ENCODE data around the gene MMP27.
A peak's percentile ranks its signal among the peaks of the same experiment; 100 is the strongest.
"Not testable (repeated sequence)": the region's sequence is repeated elsewhere in the genome, so short reads cannot be mapped to it uniquely, and the experiment has no call there.

Gene MMP27

DNA sequence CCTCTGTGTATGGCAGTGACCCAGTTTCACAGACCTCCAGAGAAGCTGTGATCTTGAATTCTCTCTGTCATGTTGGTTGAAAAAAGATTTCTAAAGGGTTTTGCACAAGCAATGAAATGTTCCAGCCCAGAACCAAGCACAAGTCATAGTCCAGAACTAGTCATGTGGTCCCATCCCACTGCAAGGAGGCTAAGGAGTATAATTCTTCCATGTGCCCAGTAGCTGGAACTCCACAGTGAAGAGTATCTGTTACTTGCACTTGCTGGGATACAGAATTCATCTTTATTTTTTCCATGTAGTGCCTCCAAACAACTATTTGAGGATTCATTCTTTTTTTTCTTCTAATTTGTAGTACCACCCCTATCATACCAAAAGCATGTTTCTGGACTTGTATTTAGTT is 29.1 kb upstream of the MMP27 start:
- Histone ChIP-seq H3K36me3 (no peaks in the 10 kb centered on the region), H3K4me1 (no peaks in the 10 kb centered on the region), H3K27me3 (peaks cover 0 to 2% of the 10 kb centered on the region in 2 donors), H3K9me3 (no peaks in the 10 kb centered on the region), H3K27ac (no peak overlapping the region), H3K4me3 (no peak overlapping the region)
- intact Hi-C loops (cut with DNase I; ENCODE audit: low total_unique reads) = no loop called here
- TF ChIP-seq, protein P1, sequence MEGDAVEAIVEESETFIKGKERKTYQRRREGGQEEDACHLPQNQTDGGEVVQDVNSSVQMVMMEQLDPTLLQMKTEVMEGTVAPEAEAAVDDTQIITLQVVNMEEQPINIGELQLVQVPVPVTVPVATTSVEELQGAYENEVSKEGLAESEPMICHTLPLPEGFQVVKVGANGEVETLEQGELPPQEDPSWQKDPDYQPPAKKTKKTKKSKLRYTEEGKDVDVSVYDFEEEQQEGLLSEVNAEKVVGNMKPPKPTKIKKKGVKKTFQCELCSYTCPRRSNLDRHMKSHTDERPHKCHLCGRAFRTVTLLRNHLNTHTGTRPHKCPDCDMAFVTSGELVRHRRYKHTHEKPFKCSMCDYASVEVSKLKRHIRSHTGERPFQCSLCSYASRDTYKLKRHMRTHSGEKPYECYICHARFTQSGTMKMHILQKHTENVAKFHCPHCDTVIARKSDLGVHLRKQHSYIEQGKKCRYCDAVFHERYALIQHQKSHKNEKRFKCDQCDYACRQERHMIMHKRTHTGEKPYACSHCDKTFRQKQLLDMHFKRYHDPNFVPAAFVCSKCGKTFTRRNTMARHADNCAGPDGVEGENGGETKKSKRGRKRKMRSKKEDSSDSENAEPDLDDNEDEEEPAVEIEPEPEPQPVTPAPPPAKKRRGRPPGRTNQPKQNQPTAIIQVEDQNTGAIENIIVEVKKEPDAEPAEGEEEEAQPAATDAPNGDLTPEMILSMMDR (IDR thresholded peaks at IDR 0.05) = no peak
- DNase-seq = no peak

DNA sequence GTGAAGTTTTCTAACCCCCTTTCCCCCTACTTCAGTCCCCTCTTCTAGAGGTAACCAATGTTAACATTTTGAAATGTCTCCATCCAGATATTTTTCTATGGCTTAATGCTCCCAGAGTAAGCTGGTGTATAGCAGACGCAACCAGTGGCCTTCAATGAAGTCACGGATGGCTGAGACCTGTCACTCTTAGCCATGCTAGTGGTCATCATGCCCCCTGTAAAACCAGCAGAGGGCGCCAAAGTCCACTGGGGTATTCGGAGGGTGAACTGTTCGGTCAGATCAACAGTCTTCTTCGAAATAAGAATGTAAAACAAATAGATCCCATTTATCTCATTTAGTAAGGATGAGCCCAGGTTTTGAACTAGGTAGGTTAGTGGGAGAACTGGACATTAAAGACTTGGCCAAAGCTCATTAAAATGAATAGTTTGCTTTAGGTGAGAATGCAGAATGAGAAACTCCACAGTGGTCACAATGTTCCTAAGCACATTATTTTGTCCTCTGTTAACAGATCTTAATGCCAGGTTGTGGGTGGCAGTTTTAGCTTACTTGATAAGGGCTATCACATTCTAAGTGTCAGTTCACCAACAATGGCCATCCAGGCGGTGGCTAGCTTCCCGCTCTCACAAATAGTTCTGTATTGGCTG is 27.8 kb upstream of the MMP27 start:
- DNase-seq = peak in 1 of 2 donors; percentile 26
- TF ChIP-seq, protein P1 (IDR thresholded peaks at IDR 0.05) = peak in 1 of 2 experiments; percentile 16
- intact Hi-C loops (cut with DNase I; ENCODE audit: low total_unique reads) = no loop called here

DNA sequence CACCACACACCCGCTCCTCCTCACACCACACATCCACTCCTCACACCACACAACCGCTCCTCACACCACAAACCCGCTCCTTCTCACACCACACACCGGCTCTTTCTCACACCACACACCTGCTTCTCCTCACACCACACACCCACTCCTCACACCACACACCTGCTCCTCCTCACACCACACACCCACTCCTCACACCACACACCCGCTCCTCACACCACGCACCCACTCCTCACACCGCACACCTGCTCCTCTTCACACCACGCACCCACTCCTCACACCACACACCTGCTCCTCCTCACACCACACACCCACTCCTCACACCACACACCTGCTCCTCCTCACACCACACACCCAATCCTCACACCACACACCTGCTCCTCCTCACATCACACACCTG is 25.4 kb upstream of the MMP27 start:
- intact Hi-C loops (cut with DNase I; ENCODE audit: low total_unique reads); H3K4me3 ChIP-seq; H3K36me3 ChIP-seq; H3K9me3 ChIP-seq; H3K27me3 ChIP-seq; H3K27ac ChIP-seq; H3K4me1 ChIP-seq; DNase-seq: not testable (repeated sequence)

More for the DNA sequence above, 27.8 kb upstream of the MMP27 start:
- Histone ChIP-seq H3K27ac (no peak overlapping the region), H3K4me1 (no peaks in the 10 kb centered on the region), H3K4me3 (no peak overlapping the region), H3K27me3 (peaks cover 0 to 2% of the 10 kb centered on the region in 2 donors), H3K36me3 (no peaks in the 10 kb centered on the region), H3K9me3 (no peaks in the 10 kb centered on the region)

DNA sequence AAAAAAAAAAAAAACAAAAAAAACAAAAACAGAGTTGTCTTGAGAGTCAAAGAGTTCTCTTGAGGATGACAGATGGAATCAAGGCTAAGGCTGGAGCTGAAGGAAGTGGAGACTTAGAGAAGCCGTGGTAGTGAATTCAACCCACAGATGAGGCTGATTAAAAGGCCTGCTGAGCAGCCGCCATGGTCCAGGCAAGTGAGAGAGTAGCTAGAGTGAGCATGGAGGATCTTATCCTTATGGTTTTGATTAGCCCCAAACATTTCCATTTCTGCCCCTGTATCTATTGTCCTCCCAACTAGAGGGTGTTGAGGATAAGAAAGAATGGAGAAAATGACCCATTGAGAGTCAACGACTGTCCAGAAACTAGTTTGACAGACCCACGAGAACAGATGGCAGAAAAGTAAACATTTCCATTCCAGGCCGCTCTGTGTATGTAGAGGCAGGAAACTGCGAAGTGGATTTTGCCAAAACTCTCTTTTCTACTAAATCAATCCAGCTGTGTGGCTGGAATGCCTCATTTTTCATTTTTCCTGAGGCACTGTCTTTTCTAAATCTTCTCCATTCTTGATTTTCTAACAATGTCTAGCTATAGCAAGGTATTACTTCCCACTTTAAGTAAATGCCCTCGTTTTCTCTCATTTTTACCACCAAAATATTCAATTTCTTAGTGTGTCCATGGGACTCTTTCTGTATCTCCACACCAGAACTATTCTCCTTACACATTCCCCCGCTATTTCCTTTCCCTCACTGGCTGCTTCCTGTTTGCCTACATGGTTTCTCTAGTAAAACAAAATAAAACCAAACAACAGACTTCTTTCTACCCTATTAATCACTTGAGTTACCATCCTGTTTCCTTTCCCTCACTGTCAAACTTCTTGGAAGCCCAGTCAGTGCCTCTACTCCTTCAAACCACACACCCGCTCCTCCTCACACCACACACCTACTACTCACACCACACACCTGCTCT is 24.6 kb upstream of the MMP27 start:
- H3K27me3 ChIP-seq = peaks cover 0 to 2% of the 10 kb centered on the region in 2 donors
- TF ChIP-seq, protein P1 (IDR thresholded peaks at IDR 0.05) = no peak
- H3K4me3 ChIP-seq = no peak overlapping the region
- H3K36me3 ChIP-seq = no peaks in the 10 kb centered on the region
- intact Hi-C loops (cut with DNase I; ENCODE audit: low total_unique reads) = no loop called here
- no peak overlapping the region for H3K27ac ChIP-seq
- DNase-seq = no peak
- H3K9me3 ChIP-seq = no peaks in the 10 kb centered on the region
- no peaks in the 10 kb centered on the region for H3K4me1 ChIP-seq

DNA sequence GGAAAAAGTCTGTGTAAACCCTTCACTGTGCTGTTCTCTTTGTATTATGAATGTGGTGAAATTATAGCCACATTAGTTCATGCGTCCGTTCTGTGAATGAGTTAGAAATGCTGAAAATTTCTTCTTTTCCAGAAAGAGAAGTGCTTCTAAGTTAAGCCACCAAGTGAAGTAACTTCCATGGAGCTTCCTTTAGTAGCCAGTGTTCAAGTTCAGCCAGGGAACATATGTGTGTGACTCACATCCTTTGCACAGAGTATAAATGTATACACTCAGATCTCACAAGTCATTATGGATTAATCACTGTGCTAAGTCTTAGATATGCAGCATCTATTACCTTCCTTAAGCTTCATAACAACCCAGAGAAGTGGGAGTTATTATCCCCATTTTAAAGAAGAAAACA is 22.3 kb upstream of the MMP27 start:
- intact Hi-C loops (cut with DNase I; ENCODE audit: low total_unique reads) = no loop called here
- Histone ChIP-seq H3K9me3 (no peaks in the 10 kb centered on the region), H3K27ac (no peak overlapping the region), H3K36me3 (no peaks in the 10 kb centered on the region), H3K4me3 (no peak overlapping the region), H3K27me3 (peaks cover 0 to 2% of the 10 kb centered on the region in 2 donors), H3K4me1 (no peaks in the 10 kb centered on the region)
- TF ChIP-seq, protein P1 (IDR thresholded peaks at IDR 0.05) = no peak
- DNase-seq = no peak

DNA sequence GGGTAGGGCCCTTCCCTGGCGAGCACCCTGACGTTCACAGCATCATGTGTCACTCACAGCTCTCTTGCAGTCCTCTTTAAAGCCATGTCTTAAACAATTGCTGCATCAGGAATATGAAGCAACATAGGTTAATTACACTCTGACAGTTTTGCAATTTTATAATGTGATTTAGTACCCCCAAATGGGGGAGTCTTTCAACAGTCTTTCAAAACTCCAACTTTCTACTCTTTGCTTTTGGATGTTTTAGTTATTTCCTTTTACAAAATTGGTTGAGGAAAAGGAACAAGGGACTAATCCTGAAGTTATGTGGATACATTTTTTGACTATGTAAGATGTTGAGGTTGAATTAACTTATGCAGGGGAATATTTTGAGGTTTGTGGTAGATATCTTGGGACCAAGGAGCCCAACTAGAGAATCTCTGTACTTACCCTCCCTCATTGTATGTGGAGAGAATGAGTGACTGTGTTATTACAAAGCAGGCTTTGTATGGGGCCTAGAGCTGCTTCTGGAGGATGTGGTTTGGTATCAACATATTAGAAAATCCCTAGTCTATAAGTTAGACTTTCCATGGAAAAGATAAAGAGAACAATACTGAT is 19.4 kb upstream of the MMP27 start, which contains the start of gene MMP8:
TSS of gene MMP8 (minus strand) at position 51 of the 597 bp plus-strand sequence. CDS start 99 bp downstream, outside the sequence.
- Histone ChIP-seq H3K36me3 (no peaks in the 10 kb centered on the region), H3K27me3 (no peaks in the 10 kb centered on the region), H3K4me3 (no peak within 1 kb of the TSS), H3K9me3 (no peaks in the 10 kb centered on the region), H3K27ac (no peak within 1 kb of the TSS), H3K4me1 (no peaks in the 10 kb centered on the region)
- TF ChIP-seq, protein P1 (IDR thresholded peaks at IDR 0.05) = no peak
- no peak for DNase-seq
- intact Hi-C loops (cut with DNase I; ENCODE audit: low total_unique reads) = no loop called here

Data from tibial artery (tissue), 4 donors.